GM12865 (cell line): ENCODE measurements around the gene VKORC1.
"Not testable (repeated sequence)": the region's sequence is repeated elsewhere in the genome, so short reads cannot be mapped to it uniquely, and the experiment has no call there.

Source experiments
- DNase-seq: peaks from one replicate; pipeline ENCODE4 v3.0.0; 2010; ENCODE audit warnings: low read depth
- H3K4me3 ChIP-seq: 2 replicates; pipeline ENCODE4 v1.5.1; 2011; ENCODE audit warnings: mild to moderate bottlenecking, low read depth, low read length, control low read depth
- TF ChIP-seq, protein P1 (sequence below): IDR thresholded peaks from 2 replicates; pipeline ENCODE4 v1.5.1; 2011; ENCODE audit warnings: low read length, control low read depth, low read depth, inconsistent platforms; ENCODE audit not compliant: insufficient read depth; ENCODE audit errors: missing control alignments

VKORC1 gene

DNA sequence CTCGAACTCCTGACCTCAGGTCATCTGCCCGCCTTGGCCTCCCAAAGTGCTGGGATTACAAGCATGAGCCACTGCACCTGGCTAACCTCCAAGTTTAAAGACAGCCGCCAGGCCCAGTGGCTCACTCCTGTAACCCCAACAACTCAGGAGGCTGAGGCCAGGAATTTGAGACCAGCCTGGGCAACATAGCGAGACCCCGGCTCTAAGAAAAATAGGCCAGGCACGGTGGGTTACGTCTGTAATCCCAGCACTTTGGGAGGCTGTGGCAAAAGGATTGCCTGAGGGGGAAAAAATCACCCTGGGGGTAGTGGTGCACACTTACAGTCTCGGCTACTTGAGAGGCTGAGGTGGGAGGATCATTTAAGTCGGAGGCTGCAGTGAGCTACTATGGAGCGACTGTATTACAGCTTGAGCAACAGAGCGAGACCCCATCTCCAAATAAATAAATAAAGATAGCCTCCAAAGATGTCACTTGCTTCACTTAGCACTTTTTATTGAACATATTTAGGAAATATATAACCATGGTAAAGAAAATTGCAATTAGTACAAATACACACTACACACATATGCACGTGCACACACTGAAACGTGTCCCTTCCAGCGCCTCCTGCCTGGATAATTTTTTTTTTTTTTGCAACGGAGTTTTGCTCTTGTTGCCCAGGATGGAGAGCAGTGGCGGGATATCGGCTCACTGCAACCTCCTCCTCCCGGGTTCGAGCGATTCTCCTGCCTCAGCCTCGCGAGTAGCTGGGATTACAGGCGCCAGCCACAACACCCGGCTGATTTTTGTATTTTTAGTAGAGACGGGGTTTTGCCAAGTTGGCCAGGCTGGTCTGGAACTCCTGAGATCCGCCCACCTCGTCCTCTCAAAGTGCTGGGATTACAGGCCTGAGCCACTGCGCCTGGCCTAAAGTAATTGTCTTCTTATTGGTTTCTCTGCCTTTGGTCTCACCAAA, 12.2 kb upstream of the VKORC1 start:
- DNase-seq = no peak
- TF ChIP-seq, protein P1, sequence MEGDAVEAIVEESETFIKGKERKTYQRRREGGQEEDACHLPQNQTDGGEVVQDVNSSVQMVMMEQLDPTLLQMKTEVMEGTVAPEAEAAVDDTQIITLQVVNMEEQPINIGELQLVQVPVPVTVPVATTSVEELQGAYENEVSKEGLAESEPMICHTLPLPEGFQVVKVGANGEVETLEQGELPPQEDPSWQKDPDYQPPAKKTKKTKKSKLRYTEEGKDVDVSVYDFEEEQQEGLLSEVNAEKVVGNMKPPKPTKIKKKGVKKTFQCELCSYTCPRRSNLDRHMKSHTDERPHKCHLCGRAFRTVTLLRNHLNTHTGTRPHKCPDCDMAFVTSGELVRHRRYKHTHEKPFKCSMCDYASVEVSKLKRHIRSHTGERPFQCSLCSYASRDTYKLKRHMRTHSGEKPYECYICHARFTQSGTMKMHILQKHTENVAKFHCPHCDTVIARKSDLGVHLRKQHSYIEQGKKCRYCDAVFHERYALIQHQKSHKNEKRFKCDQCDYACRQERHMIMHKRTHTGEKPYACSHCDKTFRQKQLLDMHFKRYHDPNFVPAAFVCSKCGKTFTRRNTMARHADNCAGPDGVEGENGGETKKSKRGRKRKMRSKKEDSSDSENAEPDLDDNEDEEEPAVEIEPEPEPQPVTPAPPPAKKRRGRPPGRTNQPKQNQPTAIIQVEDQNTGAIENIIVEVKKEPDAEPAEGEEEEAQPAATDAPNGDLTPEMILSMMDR = no peak
- H3K4me3 ChIP-seq = peak overlapping the region; percentile 96

DNA sequence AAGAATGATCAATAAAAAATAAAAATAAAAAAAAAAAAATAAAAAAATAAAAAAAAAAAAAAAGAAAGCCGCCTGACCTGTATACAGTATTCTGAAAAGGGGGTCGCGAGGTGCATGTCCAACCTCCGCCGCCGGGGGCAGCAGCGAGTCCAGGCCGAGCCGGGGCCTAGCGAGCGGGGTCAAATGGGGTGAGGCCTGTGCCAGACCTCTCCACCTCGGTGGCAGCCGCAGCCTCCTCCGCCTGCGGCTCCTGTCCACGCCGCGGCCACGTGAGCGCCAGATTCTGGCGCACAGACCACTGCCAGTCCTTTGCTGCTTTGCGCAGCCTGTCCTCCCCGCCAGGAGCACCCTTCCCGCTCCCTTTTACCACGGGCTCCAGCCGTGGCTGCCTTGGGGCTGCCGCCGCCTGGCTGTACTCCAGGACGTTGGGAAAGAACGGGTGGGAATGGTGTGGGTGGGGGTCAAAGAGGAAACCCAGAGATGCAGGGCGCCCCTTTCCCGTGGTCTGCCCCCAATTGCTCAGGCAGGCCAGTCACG, 11.1 kb upstream of the VKORC1 start:
- peak; percentile 65 for DNase-seq

GRCh38 chr16:31100876-31101641, 6.5 kb upstream of the VKORC1 start:
- DNase-seq, H3K4me3 ChIP-seq: not testable (repeated sequence)

More for the DNA sequence above, 11.1 kb upstream of the VKORC1 start:
- H3K4me3 ChIP-seq = no peak overlapping the region
- TF ChIP-seq, protein P1 = peak; percentile 78

DNA sequence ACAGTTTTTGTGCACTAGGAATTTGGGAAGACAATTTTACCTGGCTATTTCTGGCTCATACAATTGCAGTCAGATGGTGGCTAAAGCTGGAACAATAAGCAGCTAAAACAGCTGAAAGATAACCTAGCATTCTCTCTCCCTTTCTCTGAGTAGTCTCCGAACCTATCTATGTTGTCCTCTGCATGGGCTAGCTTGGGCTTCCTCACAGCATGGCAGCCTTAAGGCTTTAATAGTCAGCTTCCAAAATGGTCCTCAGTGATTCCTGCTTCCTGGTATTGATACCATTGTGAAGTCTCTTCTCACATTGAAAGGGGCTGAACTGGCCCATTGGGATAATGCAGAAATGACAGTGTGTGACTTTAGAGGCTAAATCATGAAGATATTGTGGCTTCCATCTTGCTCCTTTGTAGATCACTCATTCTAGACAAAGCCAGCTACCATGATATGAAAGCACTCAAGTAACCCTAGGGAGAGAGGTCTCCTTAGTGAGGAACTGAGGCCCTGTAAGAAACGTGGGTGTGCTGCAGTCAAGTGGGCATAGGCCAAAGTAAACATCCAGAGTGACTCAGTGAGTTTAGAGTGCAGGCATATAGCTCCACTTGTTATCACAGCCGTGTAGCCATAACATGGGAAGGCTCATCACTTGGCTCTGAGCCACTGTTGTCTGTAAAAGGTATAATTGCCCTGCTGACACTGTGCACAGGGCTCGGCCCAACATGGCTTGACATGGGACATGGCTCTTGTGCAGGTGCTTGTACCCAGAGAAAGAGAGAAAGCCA, 5.5 kb upstream of the VKORC1 start:
- no peak overlapping the region for H3K4me3 ChIP-seq
- TF ChIP-seq, protein P1 = no peak
- DNase-seq = no peak

- H3K4me3 ChIP-seq = peak overlapping the region; percentile 100
- no peak for DNase-seq
- TF ChIP-seq, protein P1 = no peak
Observed at GRCh38 chr16:31094088-31094423, 541 bp downstream of the VKORC1 start.

GRCh38 chr16:31093132-31093703, 1.4 kb downstream of the VKORC1 start:
- no peak for DNase-seq
- H3K4me3 ChIP-seq = peak overlapping the region; percentile 100
- TF ChIP-seq, protein P1 = no peak
